GM12892 (cell line): ENCODE data around the gene GTF2F2.

Experiments used
- POLR2A ChIP-seq: IDR thresholded peaks from 2 replicates; pipeline ENCODE4 v1.6.1; 2011; ENCODE audit warnings: low read depth, low read length, control low read depth
- POLR2AphosphoS5 ChIP-seq: IDR thresholded peaks from 2 replicates; pipeline ENCODE4 v1.6.1; 2011; ENCODE audit warnings: low read depth, low read length, control low read depth
- TAF1 ChIP-seq: IDR thresholded peaks from 2 replicates; pipeline ENCODE4 v1.6.1; 2011; ENCODE audit warnings: low read depth, mild to moderate bottlenecking, control low read depth, low read length, borderline replicate concordance

GRCh38 chr13:45282994-45283393 is 162.7 kb downstream of the GTF2F2 start:
- TF ChIP-seq POLR2A = no peak
- no peak for TF ChIP-seq TAF1
- no peak for TF ChIP-seq POLR2AphosphoS5
